Right atrium auricular region (tissue), 2 donors: ENCODE data around the gene IFT27. TPM values are rescaled to one million over a fixed set of nuclear protein-coding genes. Genes with fewer than 3 reads are reported as not detected.

Experiments used
- DNase-seq: peaks from one replicate; pipeline ENCODE4 v3.0.0-alpha.2; 2019; ENCODE audit warnings: low spot score
- H3K27ac ChIP-seq, 2 donors: fragments of 200-600 bp; sonication (generic); 1 replicate in 1 of 2; 2 replicates in 1 of 2; pipeline ENCODE4 v1.5.1; 2016 to 2019
- H3K27me3 ChIP-seq, 2 donors: fragments of 200-600 bp; sonication (generic); one replicate each; pipeline versions ENCODE4 v1.5.1 to v1.6.0; 2017 to 2019
- H3K36me3 ChIP-seq: fragments of 200-600 bp; sonication (generic); one replicate; pipeline ENCODE4 v1.5.1; 2016
- H3K4me1 ChIP-seq, 2 donors: fragments of 200-600 bp; sonication (generic); one replicate each; pipeline versions ENCODE4 v1.5.1 to v1.6.0; 2017 to 2019
- H3K4me3 ChIP-seq, 2 donors: fragments of 200-600 bp; sonication (generic); 1 replicate in 1 of 2; 2 replicates in 1 of 2; pipeline ENCODE4 v1.5.1; 2017 to 2019; ENCODE audit warnings: mild to moderate bottlenecking in 1 of 2, moderate library complexity in 1 of 2
- H3K9me3 ChIP-seq, 2 donors: fragments of 200-600 bp; sonication (generic); one replicate each; pipeline ENCODE4 v1.5.1; 2019
- total RNA-seq, 2 donors: library from RNA; depleted of rRNA; stranded (reverse); fragments of >200 nt; gene quantifications; one replicate each; pipeline ENCODE4 v1.1.0, GENCODE V29; 2016
- TF ChIP-seq, protein P1 (sequence below), 2 donors: fragments of 200-600 bp; sonication (generic); IDR thresholded peaks; one replicate each; pipeline ENCODE4 v1.5.1; 2019; ENCODE audit warnings: antibody characterized with exemption in 2 of 2

Gene IFT27, protein sequence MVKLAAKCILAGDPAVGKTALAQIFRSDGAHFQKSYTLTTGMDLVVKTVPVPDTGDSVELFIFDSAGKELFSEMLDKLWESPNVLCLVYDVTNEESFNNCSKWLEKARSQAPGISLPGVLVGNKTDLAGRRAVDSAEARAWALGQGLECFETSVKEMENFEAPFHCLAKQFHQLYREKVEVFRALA
- 10 to 100 TPM; 15.6 to 16.8 TPM for total RNA-seq

DNA sequence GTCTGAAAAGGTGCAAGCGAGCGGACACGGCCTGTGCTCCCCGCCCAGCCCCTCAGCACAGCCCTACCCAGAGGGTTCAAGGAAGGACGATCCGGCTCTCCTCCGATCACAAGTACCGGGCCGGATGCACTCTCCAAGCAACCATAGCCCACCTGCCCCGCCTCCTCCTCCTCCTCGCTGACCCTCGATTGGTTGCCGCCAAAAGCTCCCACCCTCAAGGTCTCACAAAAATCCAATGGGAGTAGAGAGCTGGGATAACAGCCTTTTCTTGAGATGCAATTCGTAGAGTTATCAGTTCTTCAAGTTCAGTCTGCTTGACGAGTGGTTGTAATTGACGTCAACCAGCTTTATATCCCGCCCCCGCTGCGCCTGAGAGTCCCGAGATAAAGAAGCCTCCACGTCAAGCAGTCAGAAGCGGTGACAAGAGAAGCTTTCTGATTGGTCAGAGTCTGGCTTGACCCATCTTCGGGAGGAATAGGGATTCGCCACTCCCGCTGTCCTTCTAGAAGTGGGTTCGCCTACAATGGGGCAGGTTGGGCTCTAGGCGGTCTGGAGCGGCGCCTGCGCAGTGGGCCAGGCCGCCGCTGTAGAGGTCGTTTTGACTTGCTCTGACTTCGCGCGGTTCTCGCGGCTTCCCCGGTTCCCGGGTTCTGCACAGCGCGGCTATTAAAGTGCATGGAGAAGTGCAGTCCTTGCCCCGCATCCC lies at the start of gene IFT27:
IFT27 (minus strand) TSS at position 156 of the 706 bp plus-strand sequence. CDS start 412 bp downstream, outside the sequence.
- peak within 1 kb of the TSS; percentile 84 to 96 for H3K4me3 ChIP-seq
- H3K4me1 ChIP-seq, result peaks cover 0 to 15% of the 10 kb centered on the region in 2 donors
- peak within 1 kb of the TSS; percentile 88 to 92 for H3K27ac ChIP-seq
- no peaks in the 10 kb centered on the region for H3K9me3 ChIP-seq
- H3K27me3 ChIP-seq, result no peaks in the 10 kb centered on the region
- H3K36me3 ChIP-seq, result no peaks in the 10 kb centered on the region
- TF ChIP-seq, protein P1, sequence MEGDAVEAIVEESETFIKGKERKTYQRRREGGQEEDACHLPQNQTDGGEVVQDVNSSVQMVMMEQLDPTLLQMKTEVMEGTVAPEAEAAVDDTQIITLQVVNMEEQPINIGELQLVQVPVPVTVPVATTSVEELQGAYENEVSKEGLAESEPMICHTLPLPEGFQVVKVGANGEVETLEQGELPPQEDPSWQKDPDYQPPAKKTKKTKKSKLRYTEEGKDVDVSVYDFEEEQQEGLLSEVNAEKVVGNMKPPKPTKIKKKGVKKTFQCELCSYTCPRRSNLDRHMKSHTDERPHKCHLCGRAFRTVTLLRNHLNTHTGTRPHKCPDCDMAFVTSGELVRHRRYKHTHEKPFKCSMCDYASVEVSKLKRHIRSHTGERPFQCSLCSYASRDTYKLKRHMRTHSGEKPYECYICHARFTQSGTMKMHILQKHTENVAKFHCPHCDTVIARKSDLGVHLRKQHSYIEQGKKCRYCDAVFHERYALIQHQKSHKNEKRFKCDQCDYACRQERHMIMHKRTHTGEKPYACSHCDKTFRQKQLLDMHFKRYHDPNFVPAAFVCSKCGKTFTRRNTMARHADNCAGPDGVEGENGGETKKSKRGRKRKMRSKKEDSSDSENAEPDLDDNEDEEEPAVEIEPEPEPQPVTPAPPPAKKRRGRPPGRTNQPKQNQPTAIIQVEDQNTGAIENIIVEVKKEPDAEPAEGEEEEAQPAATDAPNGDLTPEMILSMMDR (IDR thresholded peaks at IDR 0.05), result no peak
- DNase-seq, result peak; percentile 100

DNA sequence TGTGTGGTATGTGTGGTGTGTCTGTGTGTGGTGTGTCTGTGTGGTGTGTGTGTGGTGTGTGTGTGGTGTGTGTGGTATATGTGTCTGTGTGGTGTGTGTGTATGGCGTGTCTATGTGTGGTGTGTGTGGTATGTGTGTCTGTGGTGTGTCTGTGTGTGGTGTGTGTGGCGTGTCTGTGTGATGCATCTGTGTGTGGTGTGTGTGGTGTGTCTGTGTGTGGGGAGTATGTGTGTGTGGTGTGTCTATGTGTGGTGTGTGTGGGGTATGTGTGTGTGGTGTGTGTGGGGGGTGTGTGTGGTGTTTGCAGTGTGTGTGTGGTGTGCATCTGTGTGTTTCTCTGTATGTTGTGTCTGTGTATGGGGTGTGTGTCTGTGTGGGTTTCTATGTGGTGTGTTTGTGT lies 48.7 kb upstream of the IFT27 start:
- H3K36me3 ChIP-seq, result no peaks in the 10 kb centered on the region
- H3K27ac ChIP-seq, result no peak overlapping the region
- H3K4me3 ChIP-seq, result no peak overlapping the region
- no peaks in the 10 kb centered on the region for H3K9me3 ChIP-seq
- TF ChIP-seq, protein P1 (IDR thresholded peaks at IDR 0.05), result no peak
- no peaks in the 10 kb centered on the region for H3K27me3 ChIP-seq
- no peak for DNase-seq
- H3K4me1 ChIP-seq, result no peaks in the 10 kb centered on the region

DNA sequence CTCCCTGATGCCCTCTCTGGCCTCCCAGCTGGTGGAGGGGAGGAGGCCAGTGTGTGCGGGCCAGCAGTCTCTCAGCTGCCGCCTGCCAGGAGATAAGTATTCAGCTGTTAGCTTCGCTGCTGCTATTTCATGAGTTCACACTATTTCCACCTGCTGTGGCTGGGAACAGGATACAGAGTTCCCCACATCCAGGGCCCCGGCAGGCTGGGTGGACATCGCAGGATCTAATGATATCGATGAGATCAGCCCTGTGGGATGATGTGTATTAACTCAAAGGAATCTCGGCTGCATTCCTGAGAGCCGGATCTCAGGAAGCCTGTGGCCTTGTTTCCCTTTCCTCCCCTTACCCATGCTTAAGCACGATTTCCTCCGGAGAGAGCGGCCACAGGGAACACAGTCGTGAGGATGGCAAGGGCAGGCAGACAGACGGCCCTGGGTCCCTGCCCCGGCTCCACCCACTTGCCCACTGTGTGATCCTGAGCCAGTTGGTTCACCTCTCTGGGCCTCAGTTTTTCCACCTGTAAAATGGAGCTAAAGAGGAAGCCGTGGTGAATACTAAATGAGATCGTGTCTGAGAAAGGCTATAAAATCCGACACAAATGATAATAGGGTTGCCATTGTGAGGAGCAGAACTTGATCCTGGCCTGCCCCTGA lies 47.4 kb upstream of the IFT27 start:
- peaks cover 0 to 7% of the 10 kb centered on the region in 2 donors for H3K27me3 ChIP-seq
- H3K4me3 ChIP-seq, result no peak overlapping the region
- no peaks in the 10 kb centered on the region for H3K9me3 ChIP-seq
- no peak for DNase-seq
- TF ChIP-seq, protein P1 (IDR thresholded peaks at IDR 0.05), result no peak
- no peaks in the 10 kb centered on the region for H3K4me1 ChIP-seq
- no peak overlapping the region for H3K27ac ChIP-seq
- H3K36me3 ChIP-seq, result no peaks in the 10 kb centered on the region

DNA sequence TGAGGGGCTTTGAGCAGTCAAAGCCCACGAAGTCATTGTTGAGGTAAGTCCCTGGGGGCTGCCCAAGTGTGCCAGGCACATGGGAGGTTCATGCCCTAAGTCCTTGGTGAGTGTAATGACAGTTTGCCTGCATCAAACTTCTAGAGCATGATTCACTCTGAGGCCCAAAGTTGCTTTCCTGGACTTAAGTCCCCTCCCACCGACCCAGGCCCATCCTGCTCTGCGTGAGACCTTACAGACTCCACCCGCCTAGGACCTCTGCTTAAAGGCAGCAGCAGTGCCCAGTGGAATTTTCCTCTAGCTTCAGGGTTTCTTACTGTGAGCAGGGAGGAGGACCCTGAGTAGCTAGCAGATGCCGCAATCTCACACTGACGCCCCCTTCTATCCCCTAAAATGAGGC lies 46.7 kb upstream of the IFT27 start:
- Histone ChIP-seq H3K27ac (no peak overlapping the region), H3K36me3 (no peaks in the 10 kb centered on the region), H3K27me3 (peaks cover 5 to 7% of the 10 kb centered on the region in 2 donors), H3K9me3 (no peaks in the 10 kb centered on the region), H3K4me1 (no peaks in the 10 kb centered on the region), H3K4me3 (no peak overlapping the region)
- TF ChIP-seq, protein P1 (IDR thresholded peaks at IDR 0.05), result no peak
- DNase-seq, result no peak

DNA sequence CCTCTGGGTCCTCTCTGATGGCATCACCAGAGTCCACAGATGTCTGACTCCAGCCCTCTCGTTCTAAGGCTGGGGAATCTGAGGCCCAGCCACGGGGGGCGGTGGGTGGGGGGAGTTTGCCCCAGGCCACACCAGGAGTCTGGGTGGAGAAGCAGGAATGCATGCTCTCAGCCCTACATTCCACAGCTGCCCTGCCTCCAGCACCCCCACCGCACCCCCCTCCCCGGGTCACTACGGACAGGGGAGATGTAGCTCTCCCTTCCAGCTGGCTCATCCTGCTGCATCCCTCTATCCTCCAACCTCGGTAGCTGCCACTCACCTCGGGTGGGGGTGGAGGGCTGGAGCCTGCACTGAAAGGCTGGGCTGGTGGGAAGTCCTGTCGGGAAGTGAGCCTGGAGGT lies 43.2 kb upstream of the IFT27 start:
- Histone ChIP-seq H3K36me3 (no peaks in the 10 kb centered on the region), H3K27ac (no peak overlapping the region), H3K4me3 (no peak overlapping the region), H3K9me3 (no peaks in the 10 kb centered on the region), H3K4me1 (peaks cover 0 to 16% of the 10 kb centered on the region in 2 donors), H3K27me3 (peaks cover 12 to 21% of the 10 kb centered on the region in 2 donors)
- TF ChIP-seq, protein P1 (IDR thresholded peaks at IDR 0.05), result no peak
- DNase-seq, result no peak
